Esophagus squamous epithelium (tissue), 4 donors: ENCODE results near the gene SPATA6.
"Not testable (repeated sequence)": the region's sequence is repeated elsewhere in the genome, so short reads cannot be mapped to it uniquely, and the experiment has no call there.

ENCODE experiments used
- POLR2A ChIP-seq, 4 donors: fragments of 450-650 bp; IDR thresholded peaks; one replicate each; pipeline ENCODE4 v1.6.1; 2017; ENCODE audit warnings: antibody characterized with exemption in 4 of 4, mild to moderate bottlenecking in 4 of 4, moderate library complexity in 3 of 4
- TF ChIP-seq, protein P1 (sequence below), 6 experiments: fragments of 450-650 bp in 4 of 6; fragments of 200-600 bp in 2 of 6; sonication (generic) in 2 of 6; IDR thresholded peaks; one replicate each; pipeline ENCODE4 v1.5.1; 2016 to 2019; ENCODE audit warnings: antibody characterized with exemption in 6 of 6, mild to moderate bottlenecking in 4 of 6, moderate library complexity in 4 of 6

DNA sequence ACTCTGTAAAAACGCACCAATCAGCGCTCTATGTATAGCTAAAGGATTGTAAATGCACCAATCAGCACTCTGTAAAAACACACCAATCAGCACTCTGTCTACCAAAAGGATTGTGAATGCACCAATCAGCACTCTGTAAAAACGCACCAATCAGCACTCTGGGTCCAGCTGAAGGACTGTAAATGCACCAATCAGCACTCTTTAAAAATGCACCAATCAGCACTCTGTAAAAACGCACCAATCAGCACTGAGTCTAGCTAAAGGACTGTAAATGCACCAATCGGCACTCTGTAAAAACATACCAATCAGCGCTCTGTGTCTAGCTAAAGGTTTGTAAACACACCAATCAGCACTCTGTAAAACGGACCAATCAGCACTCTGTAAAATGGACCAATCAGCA, 27.8 kb downstream of the SPATA6 start:
- TF ChIP-seq, protein P1, sequence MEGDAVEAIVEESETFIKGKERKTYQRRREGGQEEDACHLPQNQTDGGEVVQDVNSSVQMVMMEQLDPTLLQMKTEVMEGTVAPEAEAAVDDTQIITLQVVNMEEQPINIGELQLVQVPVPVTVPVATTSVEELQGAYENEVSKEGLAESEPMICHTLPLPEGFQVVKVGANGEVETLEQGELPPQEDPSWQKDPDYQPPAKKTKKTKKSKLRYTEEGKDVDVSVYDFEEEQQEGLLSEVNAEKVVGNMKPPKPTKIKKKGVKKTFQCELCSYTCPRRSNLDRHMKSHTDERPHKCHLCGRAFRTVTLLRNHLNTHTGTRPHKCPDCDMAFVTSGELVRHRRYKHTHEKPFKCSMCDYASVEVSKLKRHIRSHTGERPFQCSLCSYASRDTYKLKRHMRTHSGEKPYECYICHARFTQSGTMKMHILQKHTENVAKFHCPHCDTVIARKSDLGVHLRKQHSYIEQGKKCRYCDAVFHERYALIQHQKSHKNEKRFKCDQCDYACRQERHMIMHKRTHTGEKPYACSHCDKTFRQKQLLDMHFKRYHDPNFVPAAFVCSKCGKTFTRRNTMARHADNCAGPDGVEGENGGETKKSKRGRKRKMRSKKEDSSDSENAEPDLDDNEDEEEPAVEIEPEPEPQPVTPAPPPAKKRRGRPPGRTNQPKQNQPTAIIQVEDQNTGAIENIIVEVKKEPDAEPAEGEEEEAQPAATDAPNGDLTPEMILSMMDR (IDR thresholded peaks at IDR 0.05) = not testable (repeated sequence)
- not testable (repeated sequence) for TF ChIP-seq POLR2A (IDR thresholded peaks at IDR 0.05)
